Measurements from ENCODE around the gene SPATC1L. TPM values are rescaled to one million over a fixed set of nuclear protein-coding genes. Genes with fewer than 3 reads are reported as not detected.

SPATC1L gene
- total RNA-seq, 4 donors from 2014 or later: 1.5 to 11.9 (median 3.0) TPM

DNA sequence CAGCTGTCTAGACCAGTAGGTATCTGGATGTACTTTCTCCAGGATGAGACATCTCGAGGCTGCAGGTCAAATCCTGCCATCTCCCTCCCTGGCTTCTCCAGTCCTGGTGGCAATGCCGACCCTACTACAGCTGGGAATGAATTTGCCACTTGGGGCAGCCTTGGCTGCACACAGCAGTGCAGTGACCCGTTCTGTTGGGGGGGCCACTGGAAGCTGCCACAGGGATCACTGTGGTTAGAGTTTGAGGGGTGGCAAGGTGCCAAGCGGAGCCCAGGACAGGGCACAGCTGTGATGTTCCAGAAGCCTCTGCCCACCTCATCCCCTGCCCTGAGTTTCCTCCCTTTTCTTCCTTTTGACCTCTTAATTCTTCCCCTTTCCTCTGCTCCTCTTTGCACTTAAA is 69.3 kb downstream of the SPATC1L start:
- DNase-seq (peak in 1 of 2 donors; percentile 6), ATAC-seq (no peak)
- no peak for TF ChIP-seq POLR2A (IDR thresholded peaks at IDR 0.05)
- TF ChIP-seq, protein P1, sequence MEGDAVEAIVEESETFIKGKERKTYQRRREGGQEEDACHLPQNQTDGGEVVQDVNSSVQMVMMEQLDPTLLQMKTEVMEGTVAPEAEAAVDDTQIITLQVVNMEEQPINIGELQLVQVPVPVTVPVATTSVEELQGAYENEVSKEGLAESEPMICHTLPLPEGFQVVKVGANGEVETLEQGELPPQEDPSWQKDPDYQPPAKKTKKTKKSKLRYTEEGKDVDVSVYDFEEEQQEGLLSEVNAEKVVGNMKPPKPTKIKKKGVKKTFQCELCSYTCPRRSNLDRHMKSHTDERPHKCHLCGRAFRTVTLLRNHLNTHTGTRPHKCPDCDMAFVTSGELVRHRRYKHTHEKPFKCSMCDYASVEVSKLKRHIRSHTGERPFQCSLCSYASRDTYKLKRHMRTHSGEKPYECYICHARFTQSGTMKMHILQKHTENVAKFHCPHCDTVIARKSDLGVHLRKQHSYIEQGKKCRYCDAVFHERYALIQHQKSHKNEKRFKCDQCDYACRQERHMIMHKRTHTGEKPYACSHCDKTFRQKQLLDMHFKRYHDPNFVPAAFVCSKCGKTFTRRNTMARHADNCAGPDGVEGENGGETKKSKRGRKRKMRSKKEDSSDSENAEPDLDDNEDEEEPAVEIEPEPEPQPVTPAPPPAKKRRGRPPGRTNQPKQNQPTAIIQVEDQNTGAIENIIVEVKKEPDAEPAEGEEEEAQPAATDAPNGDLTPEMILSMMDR (IDR thresholded peaks at IDR 0.05 in 4 of 5, conservative IDR thresholded peaks at IDR 0.05 in 1 of 5): no peak
- in situ Hi-C loops (cut with MboI; ENCODE audit: low sequenced_read_pairs in 4 of 4): loop anchor here in 2 of 4 donors (25.0 kb wide), 1 partner anchor 153 kb away; no protein-coding TSS in a partner anchor
- intact Hi-C loops (cut with DNase I; ENCODE audit: low total_unique reads): loop anchor here (5.0 kb wide), 1 partner anchor 143 kb away; no protein-coding TSS in a partner anchor
- Histone ChIP-seq H3K4me1 (peaks cover 0 to 1% of the 10 kb centered on the region in 2 donors), H3K9me3 (no peaks in the 10 kb centered on the region), H3K4me3 (no peak overlapping the region), H3K36me3 (peaks cover 0 to 14% of the 10 kb centered on the region in 2 donors), H3K27me3 (no peaks in the 10 kb centered on the region), H3K27ac (no peak overlapping the region)

DNA sequence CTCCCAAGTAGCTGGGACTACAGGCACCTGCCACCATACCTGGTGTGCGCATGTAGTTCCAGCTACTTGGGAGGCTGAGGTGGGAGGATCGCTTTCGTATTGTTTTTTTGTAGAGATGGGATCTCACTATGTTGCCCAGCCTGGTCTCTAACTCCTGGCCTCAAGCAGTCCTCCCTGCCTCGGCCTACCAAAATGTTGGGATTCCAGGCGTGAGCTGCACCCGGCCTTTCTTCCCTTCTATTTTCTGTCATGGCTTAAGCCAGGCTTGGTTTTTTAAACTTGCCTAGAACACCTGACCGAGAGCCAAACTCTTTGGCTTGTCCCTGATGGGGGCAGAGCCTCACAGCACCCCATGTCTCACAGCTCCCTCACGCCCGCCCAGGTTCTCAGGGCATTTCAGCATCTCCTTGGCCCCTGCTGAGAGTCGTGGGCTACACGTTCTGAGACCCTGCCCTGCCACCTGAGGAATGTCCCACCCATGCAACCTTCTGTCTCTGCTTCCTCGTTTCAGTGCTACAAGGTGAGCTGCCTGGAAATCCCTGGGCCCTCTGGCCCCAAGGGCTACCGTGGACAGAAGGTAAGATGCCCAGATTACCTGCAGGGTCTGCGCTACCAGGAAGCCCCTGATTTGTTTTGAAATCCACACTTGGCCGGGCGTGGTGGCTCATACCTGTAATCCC is 70.6 kb downstream of the SPATC1L start:
- H3K27ac ChIP-seq: no peak overlapping the region
- H3K36me3 ChIP-seq: peaks cover 0 to 14% of the 10 kb centered on the region in 2 donors
- H3K4me3 ChIP-seq: no peak overlapping the region
- no peak for TF ChIP-seq POLR2A (IDR thresholded peaks at IDR 0.05)
- TF ChIP-seq, protein P1 (IDR thresholded peaks at IDR 0.05 in 4 of 5, conservative IDR thresholded peaks at IDR 0.05 in 1 of 5): no peak
- no peak for ATAC-seq
- in situ Hi-C loops (cut with MboI; ENCODE audit: low sequenced_read_pairs in 4 of 4) (loop anchor here in 2 of 4 donors (25.0 kb wide), 1 partner anchor 151 kb away; no protein-coding TSS in a partner anchor), intact Hi-C loops (cut with DNase I; ENCODE audit: low total_unique reads) (loop anchor here (5.0 kb wide), 1 partner anchor 141 kb away; no protein-coding TSS in a partner anchor)
- DNase-seq: peak; percentile 1 to 9
- no peaks in the 10 kb centered on the region for H3K9me3 ChIP-seq
- H3K4me1 ChIP-seq: peaks cover 0 to 7% of the 10 kb centered on the region in 2 donors
- H3K27me3 ChIP-seq: no peaks in the 10 kb centered on the region

DNA sequence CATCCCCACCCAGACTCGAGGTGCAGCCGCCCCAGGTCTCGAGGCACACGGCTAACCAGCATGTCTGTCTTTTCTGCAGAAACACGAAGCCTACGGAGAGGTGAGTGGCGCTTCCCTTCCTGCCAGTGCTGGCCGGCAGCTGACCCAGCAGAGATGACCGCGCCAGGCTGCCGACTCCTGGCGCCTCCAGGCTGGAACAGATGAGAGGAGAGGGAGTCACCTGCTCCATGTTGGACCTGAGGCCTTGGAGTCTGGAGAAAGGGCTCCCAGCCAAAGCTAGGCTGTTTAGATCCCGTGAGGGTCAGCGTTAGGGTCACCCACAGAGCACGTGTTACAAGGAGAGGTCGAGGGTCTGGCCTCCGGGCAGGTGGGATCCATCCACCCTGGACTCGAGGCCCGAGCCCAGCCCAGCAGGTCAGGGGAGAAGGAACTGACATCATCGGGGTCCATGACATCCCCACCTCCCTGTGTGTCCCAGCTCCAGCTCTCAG is 71.5 kb downstream of the SPATC1L start:
- TF ChIP-seq POLR2A (IDR thresholded peaks at IDR 0.05): no peak
- TF ChIP-seq, protein P1 (IDR thresholded peaks at IDR 0.05 in 4 of 5, conservative IDR thresholded peaks at IDR 0.05 in 1 of 5): no peak
- peaks cover 0 to 14% of the 10 kb centered on the region in 2 donors for H3K36me3 ChIP-seq
- in situ Hi-C loops (cut with MboI; ENCODE audit: low sequenced_read_pairs in 4 of 4) (loop anchor here in 2 of 4 donors (25.0 kb wide), 1 partner anchor 150 kb away; no protein-coding TSS in a partner anchor), intact Hi-C loops (cut with DNase I; ENCODE audit: low total_unique reads) (loop anchor here (5.0 kb wide), 1 partner anchor 140 kb away; no protein-coding TSS in a partner anchor)
- no peaks in the 10 kb centered on the region for H3K27me3 ChIP-seq
- H3K9me3 ChIP-seq: no peaks in the 10 kb centered on the region
- H3K4me3 ChIP-seq: no peak overlapping the region
- DNase-seq (peak; percentile 0 to 9), ATAC-seq (no peak)
- no peak overlapping the region for H3K27ac ChIP-seq
- H3K4me1 ChIP-seq: peaks cover 0 to 7% of the 10 kb centered on the region in 2 donors

GRCh38 chr21:46111857-46112724 is 72.2 kb downstream of the SPATC1L start:
- ATAC-seq: no peak
- intact Hi-C loops (cut with DNase I; ENCODE audit: low total_unique reads) (loop anchor here (5.0 kb wide), 1 partner anchor 140 kb away; no protein-coding TSS in a partner anchor), in situ Hi-C loops (cut with MboI; ENCODE audit: low sequenced_read_pairs in 4 of 4) (loop anchor here in 2 of 4 donors (25.0 kb wide), 1 partner anchor 150 kb away; no protein-coding TSS in a partner anchor)
- no peaks in the 10 kb centered on the region for H3K9me3 ChIP-seq
- peaks cover 0 to 14% of the 10 kb centered on the region in 2 donors for H3K36me3 ChIP-seq
- peaks cover 0 to 7% of the 10 kb centered on the region in 2 donors for H3K4me1 ChIP-seq
- peak; percentile 0 to 8 for DNase-seq
- TF ChIP-seq, protein P1 (IDR thresholded peaks at IDR 0.05 in 4 of 5, conservative IDR thresholded peaks at IDR 0.05 in 1 of 5): no peak
- no peak overlapping the region for H3K27ac ChIP-seq
- no peaks in the 10 kb centered on the region for H3K27me3 ChIP-seq
- H3K4me3 ChIP-seq: no peak overlapping the region

Data from gastrocnemius medialis (tissue), 4 donors.